Measurements from ENCODE around the gene RCAN3.

The RCAN3 gene

DNA sequence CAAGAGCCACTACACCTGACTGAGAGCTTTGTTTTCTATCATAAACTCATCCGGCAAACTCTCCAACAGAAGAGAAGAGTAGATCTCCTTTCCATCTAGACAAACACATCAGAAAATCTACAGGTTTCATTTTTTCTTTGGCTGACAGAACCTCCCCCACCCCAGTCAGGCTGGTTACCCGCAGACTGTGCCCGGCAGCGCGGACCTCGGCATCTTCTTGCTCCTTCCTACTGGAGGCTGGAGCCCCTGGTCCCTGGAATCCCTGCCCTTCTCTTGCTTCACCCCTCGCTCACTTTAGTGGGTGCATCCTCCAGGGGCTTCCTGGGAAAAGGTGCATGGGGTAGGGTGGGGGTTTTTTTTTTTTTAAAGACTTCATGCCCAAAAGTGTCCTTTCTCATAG is 76.2 kb downstream of the RCAN3 start:
- DNase-seq (ENCODE audit: low spot score), result no peak

DNA sequence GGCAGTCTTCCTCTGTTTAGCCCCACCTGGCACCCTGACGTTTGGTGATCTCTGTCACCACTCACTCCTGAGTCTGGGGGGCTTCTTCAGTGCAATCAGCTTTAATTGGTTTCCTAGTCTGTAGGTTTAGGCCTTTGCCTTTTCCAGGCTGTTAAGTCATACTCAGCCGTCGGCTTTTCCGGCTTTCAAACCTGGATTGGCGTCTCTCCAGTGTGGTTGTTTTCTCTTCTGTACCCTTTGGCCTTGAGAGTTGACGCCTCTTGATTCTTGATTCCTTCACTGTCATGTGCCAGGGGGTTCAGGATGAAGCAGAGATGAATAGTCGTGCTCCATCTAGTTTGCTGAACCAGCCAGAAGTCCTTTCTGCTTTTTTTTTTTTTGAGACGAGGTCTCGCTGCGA is 78.1 kb downstream of the RCAN3 start:
- DNase-seq (ENCODE audit: low spot score), result no peak

DNA sequence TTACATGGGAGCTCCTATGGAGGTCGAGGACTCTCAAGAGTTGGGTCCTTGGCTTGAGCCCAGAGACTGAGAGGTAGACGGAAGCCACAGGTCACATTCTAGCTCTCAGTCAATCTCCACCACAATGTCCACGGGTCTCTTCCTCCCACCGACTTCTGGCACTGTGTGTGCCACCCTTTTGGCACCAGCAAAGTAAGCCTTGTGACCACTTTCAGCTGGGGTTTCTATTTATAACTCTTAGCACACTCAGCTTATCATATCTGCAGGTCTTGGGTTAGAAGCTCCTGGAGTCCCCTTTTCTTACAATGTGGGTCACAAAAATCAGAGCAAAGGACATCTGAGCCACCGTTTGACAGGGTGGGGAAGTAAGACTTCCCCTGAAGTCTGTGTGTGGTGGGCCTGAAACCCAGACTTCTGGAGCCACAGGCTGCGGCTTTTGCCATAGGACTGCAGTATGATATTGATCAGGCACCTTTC is 81.6 kb downstream of the RCAN3 start:
- no peak for DNase-seq (ENCODE audit: low spot score)

DNA sequence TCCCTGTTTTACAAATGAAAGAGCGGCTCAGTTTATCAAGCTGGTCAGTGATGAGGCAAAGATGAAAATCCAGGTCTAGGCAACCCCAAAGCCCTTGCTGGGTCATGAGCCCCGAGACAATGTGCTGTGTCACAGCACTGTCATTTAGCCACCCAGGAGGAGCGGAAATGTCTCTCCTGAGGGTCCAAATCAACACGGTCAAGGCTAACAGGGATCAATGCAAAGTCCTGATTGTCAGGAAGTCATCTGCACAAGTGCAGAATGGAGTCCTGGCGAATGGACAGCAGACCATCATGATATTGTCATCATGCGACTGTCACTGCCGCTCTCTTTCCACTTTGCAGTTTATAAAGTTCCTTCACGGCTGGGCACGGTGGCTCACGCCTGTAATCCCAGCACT is 83.5 kb downstream of the RCAN3 start:
- DNase-seq (ENCODE audit: low spot score), result no peak

DNA sequence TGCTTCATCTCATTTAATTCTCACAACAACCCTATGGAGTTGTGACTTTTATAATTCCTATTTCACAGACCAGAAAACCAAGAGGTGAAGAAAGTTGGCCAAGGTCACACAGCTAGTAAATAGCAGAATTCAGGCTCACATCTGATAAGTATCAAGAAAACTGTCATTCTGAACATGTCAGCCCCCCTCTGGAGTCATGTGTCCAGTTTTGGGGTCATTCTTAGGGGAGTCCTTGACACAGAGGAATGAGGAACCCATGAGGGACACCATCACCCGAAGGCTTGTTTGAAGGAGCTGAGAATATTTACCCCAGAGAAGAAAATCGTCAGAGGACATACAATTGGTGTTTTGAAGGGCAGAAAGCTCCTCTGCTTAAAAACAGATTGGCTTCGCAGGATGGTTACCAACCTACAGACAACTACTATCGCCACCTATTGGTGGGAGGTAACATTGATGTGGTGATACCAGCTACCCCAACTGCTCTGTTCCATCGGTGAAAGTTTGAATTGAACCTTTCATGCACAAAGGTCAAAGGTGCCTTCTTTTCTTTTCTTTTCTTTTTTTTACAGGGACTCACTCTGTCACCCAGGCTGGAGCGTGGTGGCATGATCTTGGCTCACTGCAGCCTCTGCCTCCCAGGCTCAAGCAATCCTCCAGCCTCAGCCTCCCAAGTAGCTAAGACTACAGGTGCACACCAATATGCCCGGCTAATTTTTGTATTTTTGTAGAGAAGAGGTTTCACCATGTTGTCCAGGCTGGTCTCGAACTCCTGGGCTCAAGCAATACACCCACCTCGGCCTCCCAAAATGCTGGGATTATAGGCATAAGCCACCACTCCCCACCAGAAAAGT is 84.6 kb downstream of the RCAN3 start:
- DNase-seq (ENCODE audit: low spot score), result peak; percentile 68

DNA sequence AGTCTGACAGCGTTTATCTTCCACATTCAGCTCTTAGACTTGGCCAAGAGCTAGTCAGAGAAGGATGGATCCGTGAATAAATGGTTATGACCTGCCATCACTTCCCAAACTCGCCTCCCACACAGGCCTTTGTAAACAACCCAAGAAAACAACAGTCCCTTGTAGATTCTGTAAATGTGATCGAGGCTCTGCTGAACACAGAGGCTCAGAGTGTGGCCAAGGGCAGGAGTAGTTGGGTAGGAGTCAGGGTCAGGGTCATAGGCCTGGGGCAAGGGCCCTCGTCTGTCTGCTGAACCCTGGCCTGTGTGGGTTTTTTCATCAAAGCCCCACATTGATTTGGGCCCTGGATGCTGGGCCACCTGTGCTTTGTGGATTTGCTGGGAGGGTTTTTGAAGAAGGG is 85.9 kb downstream of the RCAN3 start:
- no peak for DNase-seq (ENCODE audit: low spot score)

DNA sequence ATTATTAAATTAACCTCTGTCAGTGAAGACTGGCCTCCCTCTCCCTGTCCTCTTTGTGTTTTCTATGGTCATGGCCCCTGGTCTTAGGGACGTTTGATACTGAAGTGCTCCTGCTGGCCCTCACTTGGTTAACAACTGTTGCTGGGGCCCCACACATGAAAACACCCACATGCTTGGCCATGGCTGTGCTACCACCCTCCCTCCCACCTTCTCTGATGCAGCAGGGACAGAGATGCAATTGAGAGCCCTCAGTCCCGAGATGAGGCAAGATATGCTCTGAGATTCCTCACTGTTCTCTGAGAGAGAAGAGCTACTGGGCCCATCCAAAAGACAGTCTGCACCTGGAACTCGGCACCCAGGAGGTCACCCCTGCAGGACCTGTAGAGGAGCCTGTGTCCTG is 86.6 kb downstream of the RCAN3 start:
- DNase-seq (ENCODE audit: low spot score), result no peak
